K562 (cell line): ENCODE results near the gene LENEP.

Experiments used
- COPS2 ChIP-seq: fragments of 450-650 bp; conservative IDR thresholded peaks from 2 replicates; pipeline ENCODE4 v1.6.1; 2016; ENCODE audit warnings: mild to moderate bottlenecking, moderate library complexity
- CTCF ChIP-seq, 3 experiments: IDR thresholded peaks in 2 of 3; conservative IDR thresholded peaks in 1 of 3; 2 replicates each; pipeline ENCODE4 v1.5.1; 2011 to 2012; ENCODE audit warnings: low read length in 3 of 3, mild to moderate bottlenecking in 3 of 3, control low read depth in 2 of 3, improper control_type of control experiment in 1 of 3, inconsistent platforms in 1 of 3, low read depth in 1 of 3, mixed read lengths in 1 of 3, moderate library complexity in 1 of 3; ENCODE audit not compliant: insufficient read depth in 2 of 3
- FOXJ2 ChIP-seq: fragments of 200-800 bp; sonication (Bioruptor generic); IDR thresholded peaks from 2 replicates; pipeline ENCODE4 v1.6.1; 2016; ENCODE audit warnings: missing genetic modification characterization, missing compliant biosample characterization
- KDM1A ChIP-seq, 2 experiments: fragments of 450-650 bp; IDR thresholded peaks; 2 replicates each; pipeline ENCODE4 v1.6.1; 2016; ENCODE audit warnings: mild to moderate bottlenecking in 2 of 2
- POLR2AphosphoS5 ChIP-seq: IDR thresholded peaks from 2 replicates; pipeline ENCODE4 v1.6.1; 2011; ENCODE audit warnings: mild to moderate bottlenecking, low read depth, low read length, moderate library complexity; ENCODE audit not compliant: control insufficient read depth, insufficient read depth
- SFPQ ChIP-seq: fragments of 200-400 bp; formaldehyde crosslinking; IDR thresholded peaks from 2 replicates; pipeline ENCODE4 v1.6.1; 2017; ENCODE audit warnings: mild to moderate bottlenecking, low read depth, low read length, moderate library complexity
- SNRNP70 ChIP-seq: fragments of 200-400 bp; formaldehyde crosslinking; optimal IDR thresholded peaks from 2 replicates; pipeline ENCODE3; 2017; ENCODE audit warnings: low read depth, low read length
- ZBTB1 ChIP-seq: sonication (generic); formaldehyde crosslinking; IDR thresholded peaks from 2 replicates; pipeline ENCODE4 v1.8.1; 2023; ENCODE audit warnings: missing genetic modification reagents, low read depth, mild to moderate bottlenecking, borderline replicate concordance
- ZKSCAN1 ChIP-seq: fragments of 150-350 bp; IDR thresholded peaks from 2 replicates; pipeline ENCODE4 v1.6.1; 2016; ENCODE audit warnings: low read depth, low read length
- TF ChIP-seq, protein P1 (sequence below): fragments of 450-650 bp; conservative IDR thresholded peaks from 2 replicates; pipeline ENCODE4 v1.6.1; 2016; ENCODE audit warnings: missing genetic modification characterization, low read depth, mild to moderate bottlenecking, missing compliant biosample characterization, moderate library complexity

DNA sequence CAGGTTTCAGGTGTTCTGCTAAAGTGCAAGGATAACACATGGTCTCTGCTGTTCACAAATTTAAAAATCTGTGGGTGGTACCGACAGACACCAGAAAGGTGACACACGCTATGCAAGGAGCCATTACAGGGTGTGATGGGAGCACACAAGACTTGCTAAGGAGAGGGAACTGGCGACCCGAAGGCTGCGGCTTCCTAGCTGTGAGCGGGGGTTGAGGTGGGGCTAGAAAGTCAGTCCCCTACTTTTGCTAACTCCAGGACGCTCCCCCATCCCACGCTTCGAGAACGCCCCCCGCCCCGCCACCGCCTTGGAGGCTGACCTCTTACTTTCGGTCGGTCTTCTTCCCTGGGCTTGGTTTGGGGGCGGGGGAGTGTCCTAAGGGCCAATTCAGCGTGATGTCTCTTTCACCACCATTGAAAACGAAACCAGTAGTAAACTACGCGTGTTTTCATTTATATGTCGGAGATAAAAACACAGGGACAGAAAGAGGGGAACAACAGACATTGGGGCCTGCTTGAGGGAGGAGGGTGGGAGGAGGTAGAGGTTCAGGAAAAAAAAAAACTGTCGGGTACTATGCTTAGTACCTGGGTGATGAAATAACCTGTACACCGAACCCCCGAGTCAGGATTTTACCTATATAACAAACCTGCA lies 17.9 kb upstream of the LENEP start:
- TF ChIP-seq, protein P1, sequence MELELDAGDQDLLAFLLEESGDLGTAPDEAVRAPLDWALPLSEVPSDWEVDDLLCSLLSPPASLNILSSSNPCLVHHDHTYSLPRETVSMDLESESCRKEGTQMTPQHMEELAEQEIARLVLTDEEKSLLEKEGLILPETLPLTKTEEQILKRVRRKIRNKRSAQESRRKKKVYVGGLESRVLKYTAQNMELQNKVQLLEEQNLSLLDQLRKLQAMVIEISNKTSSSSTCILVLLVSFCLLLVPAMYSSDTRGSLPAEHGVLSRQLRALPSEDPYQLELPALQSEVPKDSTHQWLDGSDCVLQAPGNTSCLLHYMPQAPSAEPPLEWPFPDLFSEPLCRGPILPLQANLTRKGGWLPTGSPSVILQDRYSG (tag) = no peak
- TF ChIP-seq ZKSCAN1 = no peak
- TF ChIP-seq SNRNP70 = no peak
- TF ChIP-seq ZBTB1 = no peak
- no peak for TF ChIP-seq CTCF (IDR thresholded peaks at IDR 0.05 in 2 of 3, conservative IDR thresholded peaks at IDR 0.05 in 1 of 3; ENCODE audit: insufficient read depth in 2 of 3, low read depth in 1 of 3, low read length in 3 of 3)
- no peak for TF ChIP-seq SFPQ
- TF ChIP-seq POLR2AphosphoS5 = no peak
- TF ChIP-seq COPS2 = no peak
- no peak for TF ChIP-seq FOXJ2 (tag)
- no peak for TF ChIP-seq KDM1A (IDR thresholded peaks at IDR 0.05)
